ENCODE results near the gene GADL1.
A peak's percentile ranks its signal among the peaks of the same experiment; 100 is the strongest.

The GADL1 gene

DNA sequence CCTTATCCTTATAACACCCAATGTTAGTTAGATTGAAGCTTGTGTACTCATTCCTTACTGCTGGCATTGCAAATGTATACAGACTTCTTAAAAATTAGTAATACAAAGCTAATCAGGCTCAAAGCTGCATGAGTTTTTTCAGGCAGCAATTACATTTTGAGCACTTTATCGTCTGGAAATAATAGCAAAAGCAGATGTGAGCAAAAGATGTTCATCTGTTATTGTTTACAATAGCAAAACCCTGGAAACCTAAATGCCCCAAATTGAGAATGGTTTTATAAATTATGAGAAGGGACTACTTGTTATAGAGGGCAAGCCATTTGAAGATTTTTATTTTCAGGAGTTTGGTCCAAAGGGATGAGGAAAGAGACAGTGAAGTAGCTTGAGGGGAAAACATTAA is 126.4 kb downstream of the GADL1 start:
- in situ Hi-C loops (cut with MboI; ENCODE audit: low pct_unique_long_range_greater_than_20kb, low sequenced_read_pairs), result no loop called here
- no peak for DNase-seq

- DNase-seq, result no peak
- in situ Hi-C loops (cut with MboI; ENCODE audit: low pct_unique_long_range_greater_than_20kb, low sequenced_read_pairs), result no loop called here
These were observed 127.9 kb downstream of the GADL1 start for GRCh38 chr3:30766522-30766921.

DNA sequence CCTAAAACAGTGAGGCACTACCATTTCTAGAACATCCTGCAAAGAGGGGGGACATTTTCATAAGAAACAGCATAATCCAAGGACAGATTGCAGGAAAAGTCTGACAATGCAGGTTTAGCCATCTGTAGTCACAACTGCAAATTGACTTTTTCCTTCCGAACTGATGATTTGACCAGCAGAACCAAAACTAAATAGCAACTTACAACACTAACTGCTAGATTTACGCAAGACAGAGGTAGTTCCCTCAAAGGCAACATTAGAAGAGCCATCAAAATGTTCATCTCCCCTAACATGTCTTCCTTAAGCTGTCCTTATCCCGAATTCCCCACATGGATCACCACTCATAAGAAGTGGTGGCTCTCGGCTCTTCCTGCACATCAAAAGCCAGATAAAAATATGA is 129.6 kb downstream of the GADL1 start:
- in situ Hi-C loops (cut with MboI; ENCODE audit: low pct_unique_long_range_greater_than_20kb, low sequenced_read_pairs), result no loop called here
- DNase-seq, result no peak

- in situ Hi-C loops (cut with MboI; ENCODE audit: low pct_unique_long_range_greater_than_20kb, low sequenced_read_pairs), result no loop called here
- DNase-seq, result no peak
These were observed 130.2 kb downstream of the GADL1 start for GRCh38 chr3:30764281-30764680.

DNA sequence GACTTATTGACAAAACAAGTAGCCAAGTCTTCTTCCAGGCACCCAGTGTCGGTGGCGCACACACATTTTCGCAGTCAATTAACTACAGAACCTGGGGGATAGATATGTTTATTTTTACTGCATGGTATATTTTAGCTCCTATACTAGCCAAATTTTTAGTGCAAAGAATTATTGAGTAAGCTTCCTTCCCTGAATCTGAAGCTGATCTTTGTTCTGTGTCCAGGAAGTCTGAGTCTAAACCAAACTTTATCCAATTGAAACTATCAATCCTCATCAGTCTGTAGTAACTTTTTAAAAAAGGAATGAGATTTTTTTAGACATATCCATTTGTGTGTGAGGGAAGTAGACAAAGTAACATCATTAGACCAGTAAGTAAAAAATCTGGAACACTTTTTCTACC is 133.1 kb downstream of the GADL1 start:
- no peak for DNase-seq
- in situ Hi-C loops (cut with MboI; ENCODE audit: low pct_unique_long_range_greater_than_20kb, low sequenced_read_pairs), result no loop called here

- no peak for DNase-seq
- in situ Hi-C loops (cut with MboI; ENCODE audit: low pct_unique_long_range_greater_than_20kb, low sequenced_read_pairs), result no loop called here
These were observed 133.7 kb downstream of the GADL1 start for GRCh38 chr3:30760737-30761136.

- in situ Hi-C loops (cut with MboI; ENCODE audit: low pct_unique_long_range_greater_than_20kb, low sequenced_read_pairs), result no loop called here
- no peak for DNase-seq
These were observed 134.3 kb downstream of the GADL1 start for GRCh38 chr3:30760040-30760695.

DNA sequence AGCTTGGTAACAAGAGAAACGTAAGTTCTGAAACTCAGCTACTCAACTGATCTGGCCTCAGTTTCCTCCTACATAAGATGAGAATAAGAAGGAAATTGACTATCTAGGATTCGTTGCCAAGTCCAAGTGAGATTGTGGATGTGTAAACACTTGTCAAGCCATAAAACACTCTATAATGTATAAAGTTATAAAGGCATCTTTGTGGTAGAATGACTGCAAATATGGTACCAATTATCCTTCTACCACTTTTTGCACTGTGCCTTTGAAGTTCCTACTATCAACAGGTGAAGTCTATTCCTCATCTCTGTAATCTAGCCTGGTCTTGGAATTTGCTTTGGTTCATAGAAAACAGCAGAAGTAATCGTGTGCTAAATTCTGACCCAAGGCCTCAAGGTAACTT is 138.2 kb downstream of the GADL1 start:
- in situ Hi-C loops (cut with MboI; ENCODE audit: low pct_unique_long_range_greater_than_20kb, low sequenced_read_pairs), result no loop called here
- DNase-seq, result no peak

DNA sequence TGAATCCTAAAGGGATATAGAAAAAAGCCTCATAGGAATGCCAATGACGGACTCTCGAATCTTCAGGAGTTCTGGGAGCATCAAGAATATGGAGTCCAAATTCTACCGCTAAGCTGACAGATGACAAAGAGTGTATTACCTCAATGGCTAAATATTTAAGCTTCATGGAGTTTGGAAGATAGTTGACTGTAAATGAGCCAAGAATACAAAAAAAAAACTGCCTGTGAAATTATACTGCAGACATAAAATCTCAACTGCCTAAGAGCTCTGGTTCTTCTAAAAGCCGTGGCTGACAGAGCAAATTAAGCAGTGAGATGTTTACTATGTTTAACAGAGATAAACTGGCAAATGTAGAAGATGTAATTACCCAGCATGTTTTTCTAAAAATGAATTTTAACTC is 140.0 kb downstream of the GADL1 start:
- no peak for DNase-seq
- in situ Hi-C loops (cut with MboI; ENCODE audit: low pct_unique_long_range_greater_than_20kb, low sequenced_read_pairs), result no loop called here

DNA sequence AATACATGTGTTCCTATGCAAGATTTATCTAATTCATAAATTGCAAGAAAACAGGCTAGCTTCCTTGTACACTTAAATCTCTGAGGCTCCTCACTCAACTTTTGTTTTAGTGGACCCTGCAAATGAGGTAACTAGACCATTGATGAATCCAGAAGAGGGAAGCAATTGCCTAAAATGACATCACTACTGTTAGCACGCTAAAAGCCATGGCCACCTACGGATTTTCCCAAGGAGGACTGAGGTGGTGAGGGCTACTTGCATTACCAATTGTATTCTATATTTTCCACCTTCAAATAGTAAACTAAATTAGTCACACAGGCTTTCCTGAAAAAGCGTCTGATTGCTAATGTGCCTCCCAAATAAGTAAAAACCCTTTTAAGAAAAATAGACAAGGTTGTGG is 140.7 kb downstream of the GADL1 start:
- in situ Hi-C loops (cut with MboI; ENCODE audit: low pct_unique_long_range_greater_than_20kb, low sequenced_read_pairs), result no loop called here
- DNase-seq, result no peak

DNA sequence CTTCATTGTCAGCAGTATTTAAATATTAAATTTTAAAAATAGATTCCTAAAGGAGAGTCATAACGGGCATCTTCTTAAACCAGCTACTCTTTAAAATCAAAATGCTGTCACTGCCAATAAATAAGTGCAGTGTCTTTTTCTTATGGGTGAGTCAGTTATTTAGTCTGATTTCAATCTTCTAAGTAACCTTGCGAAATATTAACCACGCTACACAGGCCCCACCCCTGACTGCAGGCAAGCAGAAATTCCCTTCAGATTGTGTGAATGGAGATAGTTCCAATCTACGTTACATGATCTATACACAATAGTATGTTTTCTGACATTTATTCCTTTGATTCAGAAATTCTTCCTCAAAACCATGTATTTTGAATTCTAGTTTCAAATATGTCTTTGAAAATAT is 141.5 kb downstream of the GADL1 start:
- no peak for DNase-seq
- in situ Hi-C loops (cut with MboI; ENCODE audit: low pct_unique_long_range_greater_than_20kb, low sequenced_read_pairs), result no loop called here

DNA sequence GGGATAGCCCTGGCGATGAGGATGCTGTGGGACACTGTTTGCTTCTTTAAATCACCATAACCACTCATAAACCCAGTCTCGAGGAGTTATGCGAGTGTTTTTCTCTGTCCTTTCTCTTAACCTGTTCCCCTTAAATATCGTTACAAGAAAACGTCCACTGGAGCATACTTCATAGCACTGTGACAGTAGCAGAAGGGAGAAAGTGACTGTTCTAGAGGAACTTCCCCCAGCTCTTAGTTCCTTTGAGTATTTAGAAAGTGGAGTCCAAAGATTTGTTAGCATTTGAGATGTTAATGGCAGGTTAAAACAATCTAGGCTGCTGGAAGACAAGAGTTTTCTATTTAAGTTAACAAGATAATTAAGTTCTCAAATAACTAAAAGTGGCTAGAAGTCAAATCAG is 142.0 kb downstream of the GADL1 start:
- no peak for DNase-seq
- in situ Hi-C loops (cut with MboI; ENCODE audit: low pct_unique_long_range_greater_than_20kb, low sequenced_read_pairs), result no loop called here

GRCh38 chr3:30751610-30752299 is 142.7 kb downstream of the GADL1 start:
- in situ Hi-C loops (cut with MboI; ENCODE audit: low pct_unique_long_range_greater_than_20kb, low sequenced_read_pairs), result no loop called here
- peak; percentile 32 for DNase-seq

- DNase-seq, result no peak
- in situ Hi-C loops (cut with MboI; ENCODE audit: low pct_unique_long_range_greater_than_20kb, low sequenced_read_pairs), result no loop called here
These were observed 143.5 kb downstream of the GADL1 start for GRCh38 chr3:30750967-30751366.

DNA sequence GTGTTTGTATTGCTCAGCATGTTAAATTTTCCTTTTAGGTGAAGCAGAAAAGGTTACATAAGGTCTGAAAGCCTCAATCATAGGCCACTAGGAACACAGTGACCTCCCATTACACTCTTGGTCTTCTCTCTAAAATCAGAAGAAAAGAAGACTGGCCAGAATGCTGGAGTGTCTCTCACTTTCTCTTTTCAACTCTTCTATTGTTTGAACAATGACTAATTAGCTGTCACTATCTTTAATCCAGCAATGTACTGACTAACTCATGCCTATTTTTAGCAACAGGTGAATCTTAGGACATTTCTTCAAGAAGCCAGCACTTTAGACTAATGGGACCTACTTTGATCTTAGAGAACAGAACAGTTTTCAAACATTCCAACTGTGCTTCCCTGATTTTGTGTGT is 145.2 kb downstream of the GADL1 start:
- in situ Hi-C loops (cut with MboI; ENCODE audit: low pct_unique_long_range_greater_than_20kb, low sequenced_read_pairs), result no loop called here
- DNase-seq, result no peak

DNA sequence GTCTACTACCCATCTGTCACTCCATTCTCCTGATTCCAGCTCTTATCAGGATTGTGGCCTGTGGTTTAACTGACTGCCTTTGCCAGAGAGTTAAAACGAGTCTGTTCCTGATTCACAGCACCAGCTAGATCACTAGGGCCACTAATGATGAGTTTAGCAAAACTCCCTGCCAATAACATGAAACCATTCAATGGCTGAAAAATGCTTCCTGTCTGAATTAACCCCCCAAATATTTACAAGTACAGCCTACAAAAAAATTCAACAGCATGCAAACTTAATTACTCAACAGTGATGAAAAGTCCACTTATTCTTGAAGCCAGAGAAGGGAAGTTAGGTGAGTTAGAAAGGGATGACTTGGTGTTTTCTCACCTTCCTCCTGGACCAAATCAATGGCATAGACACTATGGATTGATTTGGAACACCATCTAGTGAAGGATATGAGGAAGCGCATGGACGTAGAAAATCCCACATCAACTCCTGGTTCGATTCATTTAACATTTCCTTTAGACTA is 146.6 kb downstream of the GADL1 start:
- peak; percentile 33 for DNase-seq
- in situ Hi-C loops (cut with MboI; ENCODE audit: low pct_unique_long_range_greater_than_20kb, low sequenced_read_pairs), result no loop called here

- no peak for DNase-seq
- in situ Hi-C loops (cut with MboI; ENCODE audit: low pct_unique_long_range_greater_than_20kb, low sequenced_read_pairs), result no loop called here
These were observed 150.7 kb downstream of the GADL1 start for GRCh38 chr3:30743641-30744317.

GRCh38 chr3:30742796-30743619 is 151.5 kb downstream of the GADL1 start:
- no peak for DNase-seq
- in situ Hi-C loops (cut with MboI; ENCODE audit: low pct_unique_long_range_greater_than_20kb, low sequenced_read_pairs), result no loop called here

DNA sequence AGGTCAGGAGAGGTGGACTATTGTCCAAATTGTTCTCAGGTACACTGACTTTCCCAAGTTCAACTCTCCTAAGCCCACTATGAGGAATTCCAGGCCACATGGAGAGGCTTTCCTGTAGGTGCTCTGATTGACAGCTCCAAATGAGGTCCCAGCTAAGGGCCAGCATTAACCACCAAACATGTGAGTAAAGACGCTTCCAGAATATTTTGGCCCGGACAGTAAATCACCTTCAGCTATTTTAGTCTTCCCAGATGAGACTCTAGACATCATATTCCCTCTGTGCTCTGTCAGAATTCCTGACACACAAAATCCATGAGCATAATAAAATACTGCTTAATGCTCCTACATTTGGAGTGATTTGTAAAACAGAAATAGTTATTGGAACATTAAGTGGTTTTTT is 152.6 kb downstream of the GADL1 start:
- in situ Hi-C loops (cut with MboI; ENCODE audit: low pct_unique_long_range_greater_than_20kb, low sequenced_read_pairs), result no loop called here
- DNase-seq, result no peak

DNA sequence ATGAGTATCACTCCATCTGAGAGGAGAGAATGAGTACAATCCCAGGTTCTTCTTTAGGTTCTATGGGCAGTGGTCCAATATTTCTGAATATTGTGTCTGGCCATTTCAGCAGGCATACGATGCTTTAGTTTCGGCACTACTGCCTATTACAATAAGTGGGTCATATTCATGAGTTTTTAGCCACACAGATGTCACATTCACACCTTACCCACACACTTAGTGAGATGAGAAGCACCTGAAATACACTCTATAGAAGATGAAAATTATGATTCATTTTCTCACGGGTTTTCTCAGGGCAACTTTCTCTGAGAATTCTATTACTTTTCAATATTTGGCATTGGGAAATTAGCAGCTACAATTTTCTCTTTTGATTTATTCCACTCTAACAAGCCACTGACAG is 155.9 kb downstream of the GADL1 start:
- DNase-seq, result no peak
- in situ Hi-C loops (cut with MboI; ENCODE audit: low pct_unique_long_range_greater_than_20kb, low sequenced_read_pairs), result no loop called here
